HEK293T (cell line): Measurements from ENCODE around the gene PRPF19.

ENCODE experiments used
- ARNT ChIP-seq: fragments of 450-650 bp; IDR thresholded peaks from 2 replicates; pipeline ENCODE4 v1.6.1; 2017; ENCODE audit warnings: mild to moderate bottlenecking
- BHLHE40 ChIP-seq: fragments of 450-650 bp; IDR thresholded peaks from 2 replicates; pipeline ENCODE4 v1.6.1; 2016; ENCODE audit warnings: mild to moderate bottlenecking, moderate library complexity, borderline replicate concordance
- FOXA1 ChIP-seq: fragments of 450-650 bp; IDR thresholded peaks from 2 replicates; pipeline ENCODE4 v1.6.1; 2016; ENCODE audit warnings: mild to moderate bottlenecking
- FOXK2 ChIP-seq: fragments of 450-650 bp; IDR thresholded peaks from 2 replicates; pipeline ENCODE4 v1.6.1; 2016; ENCODE audit warnings: mild to moderate bottlenecking
- FOXM1 ChIP-seq: fragments of 450-650 bp; IDR thresholded peaks from 2 replicates; pipeline ENCODE4 v1.6.1; 2017; ENCODE audit warnings: mild to moderate bottlenecking, borderline replicate concordance
- SP1 ChIP-seq: fragments of 450-650 bp; IDR thresholded peaks from 2 replicates; pipeline ENCODE4 v1.6.1; 2017
- SUZ12 ChIP-seq: fragments of 450-650 bp; IDR thresholded peaks from 2 replicates; pipeline ENCODE4 v1.6.1; 2016; ENCODE audit warnings: mild to moderate bottlenecking
- ZNF384 ChIP-seq: fragments of 450-650 bp; IDR thresholded peaks from 2 replicates; pipeline ENCODE4 v1.6.1; 2016

DNA sequence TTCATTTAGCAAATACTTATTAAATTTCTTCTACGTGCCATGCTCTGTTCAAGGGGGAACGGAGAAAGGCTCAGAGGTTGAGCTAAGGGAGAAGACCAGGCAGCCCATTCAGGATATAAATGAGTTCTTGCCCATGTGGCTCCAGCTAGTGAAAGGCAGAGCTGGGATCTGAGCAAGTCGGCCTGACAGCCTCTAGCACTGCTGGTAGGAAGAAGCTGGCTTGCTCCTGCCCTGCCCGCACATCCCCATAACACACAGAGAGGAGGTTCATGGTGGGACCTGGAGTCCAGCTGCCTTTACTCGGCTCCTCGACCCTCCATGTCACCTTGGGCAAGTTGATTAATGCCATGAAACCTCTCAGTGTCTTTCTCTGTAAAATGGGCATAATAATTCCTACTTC, 43.6 kb upstream of the PRPF19 start:
- TF ChIP-seq ZNF384 (no peak), SP1 (no peak), FOXA1 (no peak), FOXM1 (no peak), BHLHE40 (no peak), SUZ12 (no peak), ARNT (no peak), FOXK2 (no peak)
